ENCODE results near the gene POLR2B.

The POLR2B gene

GRCh38 chr4:57064811-57065711, 86.4 kb downstream of the POLR2B start:
- H3K27ac ChIP-seq: no peak overlapping the region
- TF ChIP-seq ZFX (IDR thresholded peaks at IDR 0.05; ENCODE audit: borderline replicate concordance): no peak
- no peak for TF ChIP-seq CTCF (IDR thresholded peaks at IDR 0.05)

GRCh38 chr4:57065730-57066482, 87.2 kb downstream of the POLR2B start:
- H3K27ac ChIP-seq: no peak overlapping the region
- TF ChIP-seq ZFX (IDR thresholded peaks at IDR 0.05; ENCODE audit: borderline replicate concordance): no peak
- no peak for TF ChIP-seq CTCF (IDR thresholded peaks at IDR 0.05)

GRCh38 chr4:57068237-57068981, 89.7 kb downstream of the POLR2B start:
- TF ChIP-seq CTCF (IDR thresholded peaks at IDR 0.05) (no peak), ZFX (IDR thresholded peaks at IDR 0.05; ENCODE audit: borderline replicate concordance) (no peak)
- H3K27ac ChIP-seq: no peak overlapping the region

- TF ChIP-seq CTCF (IDR thresholded peaks at IDR 0.05): no peak
- no peak for TF ChIP-seq ZFX (IDR thresholded peaks at IDR 0.05; ENCODE audit: borderline replicate concordance)
- H3K27ac ChIP-seq: no peak overlapping the region
These were observed 91.8 kb downstream of the POLR2B start for GRCh38 chr4:57070461-57070860.

GRCh38 chr4:57071326-57071725, 92.6 kb downstream of the POLR2B start:
- H3K27ac ChIP-seq: no peak overlapping the region
- no peak for TF ChIP-seq ZFX (IDR thresholded peaks at IDR 0.05; ENCODE audit: borderline replicate concordance)
- no peak for TF ChIP-seq CTCF (IDR thresholded peaks at IDR 0.05)

- no peak overlapping the region for H3K27ac ChIP-seq
- no peak for TF ChIP-seq CTCF (IDR thresholded peaks at IDR 0.05)
These were observed 94.9 kb downstream of the POLR2B start for GRCh38 chr4:57073559-57073958.

Data from 22Rv1 (cell line).